ENCODE data around the gene MED27.

The MED27 gene

DNA sequence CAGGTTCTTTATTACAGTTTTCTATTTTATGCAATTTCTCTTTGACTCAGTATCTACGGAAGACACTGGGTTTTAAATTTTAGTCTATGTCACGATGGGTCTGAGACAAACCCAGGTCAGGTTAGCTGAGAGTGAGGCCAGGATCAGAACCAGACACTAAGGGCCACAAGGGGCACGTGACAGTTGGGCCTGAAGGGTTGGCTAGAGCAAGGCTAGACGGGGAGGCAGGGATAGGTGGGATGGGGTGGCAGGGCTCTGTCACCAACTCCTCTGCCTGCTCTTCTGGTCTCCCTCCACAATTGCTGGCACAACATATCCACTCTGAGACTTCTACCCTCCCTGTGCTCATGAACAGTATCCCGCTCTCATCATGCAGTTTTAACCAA is 76.4 kb downstream of the MED27 start:
- no peak for ATAC-seq (replicated peaks)
- no peaks in the 10 kb centered on the region for H3K36me3 Mint-ChIP-seq (ENCODE audit: insufficient read depth)
- H3K4me1 Mint-ChIP-seq (ENCODE audit: low read depth in 2 of 2), result peaks cover 42 to 51% of the 10 kb centered on the region in 2 donors
- DNase-seq, result no peak
- H3K9me3 Mint-ChIP-seq, result no peaks in the 10 kb centered on the region
- no peaks in the 10 kb centered on the region for H3K27me3 Mint-ChIP-seq
- H3K4me3 Mint-ChIP-seq, result no peak overlapping the region
- peak overlapping the region; percentile 84 to 92 for H3K27ac Mint-ChIP-seq

DNA sequence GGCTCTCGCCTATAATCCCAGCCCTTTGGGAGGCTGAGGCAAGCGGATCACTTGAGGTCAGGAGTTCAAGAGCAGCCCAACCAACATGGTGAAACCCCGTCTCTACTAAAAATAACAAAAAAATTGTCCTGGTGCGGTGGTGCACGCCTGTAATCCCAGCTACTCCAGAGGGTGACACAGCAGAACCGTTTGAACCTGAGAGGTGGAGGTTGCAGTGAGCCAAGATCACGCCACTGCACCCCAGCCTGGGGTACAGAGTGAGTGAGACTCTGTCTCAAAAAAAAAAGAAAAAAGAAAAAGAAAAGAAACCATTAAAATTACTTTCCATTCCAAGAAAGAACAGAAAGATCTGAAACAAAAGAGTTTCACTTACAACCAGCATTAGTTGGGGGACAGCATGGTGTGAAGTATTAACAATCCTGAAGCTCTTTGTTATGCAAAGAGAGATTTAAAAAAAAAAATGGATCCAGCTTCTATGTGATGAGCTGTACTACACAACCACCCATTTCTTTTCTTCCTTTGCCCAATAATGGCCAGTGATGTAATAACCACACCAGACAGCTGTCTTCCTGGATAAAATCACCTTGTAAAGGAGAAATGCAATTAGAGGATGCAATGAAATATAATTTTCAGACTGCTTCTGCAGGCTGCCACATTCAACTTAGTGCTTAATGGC is 76.9 kb downstream of the MED27 start:
- peak overlapping the region; percentile 75 to 84 for H3K27ac Mint-ChIP-seq
- H3K9me3 Mint-ChIP-seq, result no peaks in the 10 kb centered on the region
- no peak overlapping the region for H3K4me3 Mint-ChIP-seq
- no peaks in the 10 kb centered on the region for H3K36me3 Mint-ChIP-seq (ENCODE audit: insufficient read depth)
- ATAC-seq (replicated peaks) (no peak), DNase-seq (no peak)
- H3K27me3 Mint-ChIP-seq, result no peaks in the 10 kb centered on the region
- H3K4me1 Mint-ChIP-seq (ENCODE audit: low read depth in 2 of 2), result peaks cover 43 to 48% of the 10 kb centered on the region in 2 donors

DNA sequence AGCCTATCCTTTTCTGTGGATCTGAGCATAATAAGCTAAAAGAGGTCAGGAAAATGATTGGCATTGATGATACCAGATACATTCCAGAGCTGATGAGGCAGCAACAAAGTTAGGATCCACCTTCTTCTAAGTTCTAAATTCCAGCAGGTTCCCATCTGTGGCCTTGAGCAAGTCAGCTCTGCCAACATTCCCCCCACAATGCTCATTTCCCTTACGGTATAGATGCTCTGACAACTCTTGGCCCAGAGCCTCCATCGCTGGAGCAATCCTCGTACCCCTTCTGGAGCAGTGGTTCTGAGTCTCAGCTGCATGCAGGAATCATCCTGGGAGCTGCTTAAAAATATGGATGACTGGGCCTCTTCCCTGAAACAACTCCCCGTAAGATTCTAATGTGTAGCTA is 78.1 kb downstream of the MED27 start:
- Mint-ChIP-seq H3K36me3 (ENCODE audit: insufficient read depth) (no peaks in the 10 kb centered on the region), H3K4me1 (ENCODE audit: low read depth in 2 of 2) (peaks cover 33 to 38% of the 10 kb centered on the region in 2 donors)

DNA sequence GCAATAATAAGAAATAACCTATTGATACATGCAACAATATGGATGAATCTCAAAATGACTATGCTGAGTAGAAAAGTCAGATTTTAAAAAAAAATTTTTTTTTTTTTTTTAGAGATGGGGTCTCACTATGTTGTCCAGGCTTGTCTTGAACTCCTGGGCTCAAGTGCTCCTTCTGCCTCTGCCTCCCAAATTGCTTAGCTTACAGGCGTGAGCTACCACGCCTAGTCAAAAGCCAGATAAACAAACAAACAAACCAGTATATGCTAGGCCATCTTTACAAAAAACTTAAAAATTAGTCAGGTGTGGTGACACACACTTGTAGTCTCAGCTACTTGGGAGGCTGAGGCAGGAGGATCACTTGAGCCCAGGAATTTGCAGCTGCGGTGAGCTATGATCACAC is 79.0 kb downstream of the MED27 start:
- H3K4me3 Mint-ChIP-seq, result no peak overlapping the region
- H3K9me3 Mint-ChIP-seq, result no peaks in the 10 kb centered on the region
- H3K27me3 Mint-ChIP-seq, result no peaks in the 10 kb centered on the region
- H3K4me1 Mint-ChIP-seq (ENCODE audit: low read depth in 2 of 2), result peaks cover 33 to 35% of the 10 kb centered on the region in 2 donors
- no peak for ATAC-seq (replicated peaks)
- H3K36me3 Mint-ChIP-seq (ENCODE audit: insufficient read depth), result no peaks in the 10 kb centered on the region
- DNase-seq, result no peak
- peak overlapping the region in 1 of 2 donors; percentile 73 for H3K27ac Mint-ChIP-seq

More for the DNA sequence above, 78.1 kb downstream of the MED27 start:
- ATAC-seq (replicated peaks) (no peak), DNase-seq (no peak)
- Mint-ChIP-seq H3K9me3 (no peaks in the 10 kb centered on the region), H3K4me3 (no peak overlapping the region), H3K27me3 (no peaks in the 10 kb centered on the region), H3K27ac (peak overlapping the region in 1 of 2 donors; percentile 75)

DNA sequence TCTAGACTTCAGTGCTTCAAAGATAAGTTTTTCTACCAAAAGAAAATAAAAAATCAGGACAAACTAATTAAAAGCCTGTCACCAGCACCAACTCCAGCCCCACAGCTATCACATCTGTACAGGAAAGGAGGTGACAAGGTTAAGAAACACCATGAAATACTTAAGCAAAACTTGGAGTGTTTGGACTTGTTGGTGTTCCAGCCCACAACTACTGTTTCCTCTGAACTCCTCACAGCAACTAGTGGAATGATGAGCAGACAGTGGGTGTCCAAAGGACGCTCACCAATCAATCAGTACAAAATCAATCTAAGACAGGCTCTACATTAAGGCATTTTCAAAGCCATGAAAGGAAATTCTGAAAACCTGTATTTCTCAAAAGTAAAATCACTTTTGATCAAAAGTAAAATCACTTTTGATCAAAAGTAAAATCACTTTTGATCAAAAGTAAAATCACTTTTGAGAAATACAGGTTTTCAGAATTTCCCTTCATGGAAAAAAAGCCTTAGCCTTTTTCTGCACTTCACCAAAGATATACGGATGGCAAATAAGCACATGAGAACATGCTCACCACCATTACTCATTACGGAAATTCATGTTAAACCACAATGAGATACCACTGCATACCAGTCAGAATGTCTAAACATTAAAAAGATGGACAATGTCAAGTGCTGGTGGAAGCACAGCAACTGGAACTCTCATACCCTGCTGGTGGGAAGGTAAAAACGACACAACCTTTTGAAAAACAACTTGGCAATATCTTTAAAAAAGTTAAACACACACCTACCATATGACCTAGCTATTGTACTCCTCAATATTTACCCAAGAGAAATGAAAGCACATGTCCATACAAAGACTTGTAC is 79.7 kb downstream of the MED27 start:
- peak overlapping the region in 1 of 2 donors; percentile 13 for H3K4me3 Mint-ChIP-seq
- DNase-seq (no peak), ATAC-seq (replicated peaks) (peak; percentile 73)
- no peaks in the 10 kb centered on the region for H3K36me3 Mint-ChIP-seq (ENCODE audit: insufficient read depth)
- peak overlapping the region; percentile 29 to 73 for H3K27ac Mint-ChIP-seq
- no peaks in the 10 kb centered on the region for H3K9me3 Mint-ChIP-seq
- peaks cover 33 to 35% of the 10 kb centered on the region in 2 donors for H3K4me1 Mint-ChIP-seq (ENCODE audit: low read depth in 2 of 2)
- no peaks in the 10 kb centered on the region for H3K27me3 Mint-ChIP-seq

DNA sequence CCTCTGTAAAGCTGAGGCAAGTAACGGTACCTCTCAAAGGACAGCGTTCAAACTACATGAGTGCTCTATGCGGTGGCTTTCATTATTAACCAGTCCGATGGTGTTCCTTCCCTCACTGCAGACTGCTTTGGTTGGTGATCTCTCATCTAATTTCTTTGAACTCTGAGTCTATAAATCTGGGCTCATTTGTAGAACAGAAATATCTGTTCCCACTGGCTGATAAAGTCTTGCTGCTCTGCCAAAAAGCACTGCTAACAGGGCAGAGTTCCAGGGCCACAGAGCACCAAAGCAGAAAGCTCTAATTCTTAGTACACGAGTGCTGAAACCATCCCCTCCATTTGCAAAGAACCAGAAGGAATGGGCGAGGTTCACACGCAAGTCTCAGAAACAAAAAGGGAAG is 81.9 kb downstream of the MED27 start:
- DNase-seq, result no peak
- no peak for ATAC-seq (replicated peaks)
- H3K9me3 Mint-ChIP-seq, result no peaks in the 10 kb centered on the region
- H3K4me1 Mint-ChIP-seq (ENCODE audit: low read depth in 2 of 2), result peaks cover 16 to 26% of the 10 kb centered on the region in 2 donors
- H3K4me3 Mint-ChIP-seq, result no peak overlapping the region
- no peak overlapping the region for H3K27ac Mint-ChIP-seq
- H3K36me3 Mint-ChIP-seq (ENCODE audit: insufficient read depth), result no peaks in the 10 kb centered on the region
- no peaks in the 10 kb centered on the region for H3K27me3 Mint-ChIP-seq

DNA sequence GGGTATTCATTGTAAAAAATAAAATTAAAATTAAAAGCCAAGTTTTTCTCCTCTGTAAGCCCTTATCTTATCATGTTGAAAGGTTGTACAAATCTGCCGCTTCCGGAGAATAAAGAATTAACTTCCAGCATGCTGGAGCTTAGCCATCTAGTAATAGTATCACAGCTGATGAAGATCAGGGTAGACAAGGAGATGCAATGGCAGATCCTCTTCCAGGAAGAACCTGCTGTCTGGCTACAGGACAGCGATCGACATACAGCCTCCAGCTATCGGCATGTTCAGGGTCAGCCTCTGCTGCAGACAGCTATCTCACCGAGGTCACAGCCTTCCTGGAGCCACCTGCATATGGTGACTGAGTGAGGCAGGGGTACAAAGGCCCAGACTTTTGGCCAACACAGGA is 82.6 kb downstream of the MED27 start:
- no peaks in the 10 kb centered on the region for H3K27me3 Mint-ChIP-seq
- H3K9me3 Mint-ChIP-seq, result no peaks in the 10 kb centered on the region
- no peak overlapping the region for H3K4me3 Mint-ChIP-seq
- peaks cover 16 to 24% of the 10 kb centered on the region in 2 donors for H3K4me1 Mint-ChIP-seq (ENCODE audit: low read depth in 2 of 2)
- no peak for ATAC-seq (replicated peaks)
- no peaks in the 10 kb centered on the region for H3K36me3 Mint-ChIP-seq (ENCODE audit: insufficient read depth)
- no peak overlapping the region for H3K27ac Mint-ChIP-seq
- no peak for DNase-seq

DNA sequence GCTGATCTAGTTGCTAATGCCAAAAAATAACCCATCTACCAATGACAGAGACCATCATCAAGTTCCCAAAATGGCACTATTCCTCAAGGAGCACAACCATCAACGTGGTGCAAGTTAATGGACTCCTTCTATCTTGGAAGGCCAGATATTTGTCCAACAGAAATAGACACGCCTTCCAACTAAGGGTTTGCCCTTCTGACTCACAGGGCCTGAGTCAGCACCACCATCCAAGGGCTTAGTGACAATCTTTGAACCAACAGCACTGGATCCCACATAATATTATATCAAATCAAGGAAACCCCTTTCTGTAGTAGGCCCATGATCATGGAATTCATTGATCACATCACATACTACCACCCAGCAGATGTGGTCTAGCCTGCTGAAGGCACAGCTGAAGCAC is 84.3 kb downstream of the MED27 start:
- DNase-seq (no peak), ATAC-seq (replicated peaks) (no peak)
- Mint-ChIP-seq H3K27me3 (no peaks in the 10 kb centered on the region), H3K36me3 (ENCODE audit: insufficient read depth) (peaks cover 3% of the 10 kb centered on the region), H3K9me3 (no peaks in the 10 kb centered on the region), H3K4me1 (ENCODE audit: low read depth in 2 of 2) (peaks cover 9 to 21% of the 10 kb centered on the region in 2 donors), H3K4me3 (no peak overlapping the region), H3K27ac (no peak overlapping the region)

DNA sequence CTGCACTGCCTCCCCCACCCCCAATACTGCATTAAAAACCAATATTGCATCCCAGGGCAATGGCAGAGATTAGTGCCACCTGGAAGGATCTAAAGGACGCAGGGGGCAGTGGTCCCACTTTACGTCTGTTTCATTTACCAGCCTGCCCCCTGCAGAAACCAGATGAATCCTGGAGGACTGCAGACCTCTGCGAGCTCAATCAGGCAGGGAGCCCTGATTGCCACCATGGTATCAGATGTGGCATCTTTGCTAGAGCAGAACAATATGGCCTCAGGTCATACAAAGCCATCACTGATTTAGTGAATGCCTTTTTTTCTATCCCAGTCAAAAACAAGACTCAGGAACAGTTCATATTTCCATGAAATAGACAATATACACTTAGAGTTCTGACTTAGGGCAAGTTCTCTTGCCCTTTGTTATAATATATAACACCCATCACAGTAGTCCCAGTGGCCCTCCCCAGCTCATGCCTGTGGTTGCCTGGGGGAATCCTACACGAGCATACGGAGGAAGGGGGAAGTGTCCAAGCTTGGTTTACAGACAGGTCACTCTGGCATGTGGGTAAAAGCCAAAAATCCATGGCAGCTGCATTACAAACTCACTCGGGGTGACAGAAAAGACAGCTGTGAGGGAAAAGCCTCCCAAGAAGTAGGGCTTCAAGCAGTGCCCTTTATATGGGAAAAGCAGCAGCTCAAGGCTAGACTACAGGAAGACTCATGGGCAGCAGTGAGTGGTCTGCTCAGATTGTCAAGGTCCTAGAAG is 85.1 kb downstream of the MED27 start:
- DNase-seq (no peak), ATAC-seq (replicated peaks) (no peak)
- H3K27ac Mint-ChIP-seq, result no peak overlapping the region
- no peaks in the 10 kb centered on the region for H3K27me3 Mint-ChIP-seq
- no peak overlapping the region for H3K4me3 Mint-ChIP-seq
- peaks cover 7 to 21% of the 10 kb centered on the region in 2 donors for H3K4me1 Mint-ChIP-seq (ENCODE audit: low read depth in 2 of 2)
- H3K36me3 Mint-ChIP-seq (ENCODE audit: insufficient read depth), result peaks cover 3% of the 10 kb centered on the region
- no peaks in the 10 kb centered on the region for H3K9me3 Mint-ChIP-seq

DNA sequence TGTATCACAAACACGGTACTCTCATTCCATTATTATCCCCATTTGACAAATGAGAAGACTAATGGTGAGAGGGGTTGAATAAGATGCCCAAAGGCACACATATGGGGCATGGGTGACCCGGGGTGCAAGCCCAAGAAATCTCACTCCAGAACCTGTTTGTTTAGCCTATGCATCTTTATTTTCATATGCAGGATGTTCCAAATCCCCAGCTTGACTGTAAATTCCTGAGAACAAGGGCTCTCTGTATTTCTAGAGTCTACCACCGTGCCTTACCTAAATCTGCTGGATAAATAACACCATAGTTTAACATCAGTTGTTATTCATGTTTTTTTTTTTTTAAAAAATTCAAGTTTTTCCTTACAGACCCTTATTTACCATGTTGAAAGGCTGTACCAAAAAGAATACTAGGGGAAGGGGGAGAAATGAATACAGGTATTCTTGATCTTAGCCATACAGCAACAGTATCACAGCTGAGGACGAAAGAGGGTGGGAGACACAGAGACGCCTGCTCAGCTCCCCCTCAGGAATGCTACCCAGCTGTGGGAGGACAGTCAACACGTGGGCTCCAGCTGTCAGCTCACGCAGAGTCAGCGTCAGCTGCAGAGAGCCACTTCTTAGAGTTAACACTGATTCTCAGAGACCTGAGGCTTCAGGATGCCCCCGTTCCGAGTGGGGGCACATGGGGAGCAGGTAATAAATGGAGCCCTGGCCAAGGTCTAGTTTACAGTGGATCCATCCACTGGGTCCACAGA is 86.6 kb downstream of the MED27 start:
- H3K27me3 Mint-ChIP-seq, result no peaks in the 10 kb centered on the region
- H3K27ac Mint-ChIP-seq, result no peak overlapping the region
- peaks cover 3% of the 10 kb centered on the region for H3K36me3 Mint-ChIP-seq (ENCODE audit: insufficient read depth)
- ATAC-seq (replicated peaks) (no peak), DNase-seq (no peak)
- no peak overlapping the region for H3K4me3 Mint-ChIP-seq
- H3K4me1 Mint-ChIP-seq (ENCODE audit: low read depth in 2 of 2), result peaks cover 7 to 18% of the 10 kb centered on the region in 2 donors
- no peaks in the 10 kb centered on the region for H3K9me3 Mint-ChIP-seq

DNA sequence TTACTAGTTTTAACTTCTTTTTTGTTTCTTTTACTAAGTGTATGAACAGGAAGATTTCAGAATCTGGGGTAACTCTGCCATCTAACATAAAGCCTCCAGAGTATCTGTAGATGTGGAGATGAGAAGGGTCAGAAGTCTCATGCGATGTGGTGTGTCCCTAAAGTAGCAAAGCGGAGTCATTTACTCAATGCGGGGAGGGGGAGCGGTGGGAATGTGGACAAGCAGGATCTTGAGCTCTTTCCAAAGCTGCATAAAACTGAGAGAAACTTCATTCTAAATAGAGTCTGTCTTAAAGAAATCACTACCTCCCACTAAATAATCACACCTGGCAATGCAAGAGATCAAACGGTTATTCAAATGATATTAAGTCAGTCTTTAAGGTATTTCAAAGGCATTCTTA is 92.4 kb downstream of the MED27 start:
- H3K4me3 Mint-ChIP-seq, result no peak overlapping the region
- no peak overlapping the region for H3K27ac Mint-ChIP-seq
- no peak for DNase-seq
- ATAC-seq (replicated peaks), result no peak
- no peaks in the 10 kb centered on the region for H3K9me3 Mint-ChIP-seq
- H3K4me1 Mint-ChIP-seq (ENCODE audit: low read depth in 2 of 2), result peaks cover 8 to 9% of the 10 kb centered on the region in 2 donors
- H3K27me3 Mint-ChIP-seq, result no peaks in the 10 kb centered on the region
- H3K36me3 Mint-ChIP-seq (ENCODE audit: insufficient read depth), result peaks cover 3% of the 10 kb centered on the region

DNA sequence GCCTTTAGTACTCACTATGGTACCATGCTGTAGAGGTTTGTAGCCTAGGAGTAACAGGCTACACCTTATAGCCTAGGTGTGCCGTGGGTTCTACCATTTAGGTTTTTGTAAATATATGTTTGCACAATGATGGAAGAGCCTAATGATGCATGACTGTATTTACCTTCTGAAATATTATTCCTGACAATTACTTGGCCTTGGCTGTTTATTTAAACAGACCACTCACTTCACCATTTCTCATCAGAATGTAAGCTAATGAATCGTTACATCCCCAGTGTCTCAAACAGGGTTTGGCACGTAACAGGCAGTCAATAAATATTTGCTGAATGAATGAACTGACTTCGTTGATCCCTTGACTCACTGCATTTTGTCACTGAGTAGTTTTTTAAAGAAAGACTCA is 93.1 kb downstream of the MED27 start:
- DNase-seq (no peak), ATAC-seq (replicated peaks) (no peak)
- H3K9me3 Mint-ChIP-seq, result no peaks in the 10 kb centered on the region
- H3K36me3 Mint-ChIP-seq (ENCODE audit: insufficient read depth), result peaks cover 3% of the 10 kb centered on the region
- no peaks in the 10 kb centered on the region for H3K27me3 Mint-ChIP-seq
- H3K4me3 Mint-ChIP-seq, result no peak overlapping the region
- no peak overlapping the region for H3K27ac Mint-ChIP-seq
- H3K4me1 Mint-ChIP-seq (ENCODE audit: low read depth in 2 of 2), result peaks cover 8 to 12% of the 10 kb centered on the region in 2 donors

DNA sequence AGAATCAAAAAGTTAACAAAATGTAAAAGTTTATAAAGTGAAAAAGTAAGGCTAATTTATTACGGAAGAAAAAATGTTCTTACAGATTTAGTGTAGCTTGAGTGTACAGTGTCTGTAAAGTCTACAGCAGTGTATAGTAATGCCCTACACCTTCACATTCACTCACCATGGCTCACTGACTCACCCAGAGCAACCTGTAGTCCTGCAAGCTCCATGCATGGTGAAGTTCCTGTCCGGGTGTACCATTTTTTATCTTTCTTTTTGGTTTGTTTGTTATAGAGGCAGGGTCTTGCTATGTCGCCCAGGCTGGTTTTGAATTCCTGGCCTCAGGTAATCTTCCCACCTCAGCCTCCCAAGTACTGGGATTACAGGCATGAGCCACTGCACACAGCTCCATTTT is 93.6 kb downstream of the MED27 start:
- Mint-ChIP-seq H3K27me3 (no peaks in the 10 kb centered on the region), H3K4me3 (no peak overlapping the region), H3K36me3 (ENCODE audit: insufficient read depth) (peaks cover 3% of the 10 kb centered on the region), H3K4me1 (ENCODE audit: low read depth in 2 of 2) (peaks cover 8 to 12% of the 10 kb centered on the region in 2 donors), H3K9me3 (no peaks in the 10 kb centered on the region), H3K27ac (no peak overlapping the region)
- DNase-seq, result no peak
- ATAC-seq (replicated peaks), result no peak
